Inflammatory macrophage (primary cell): ENCODE measurements around the gene PRPF39.
"Not testable (repeated sequence)": the region's sequence is repeated elsewhere in the genome, so short reads cannot be mapped to it uniquely, and the experiment has no call there.

Experiments used
- DNase-seq, 2 donors: peaks; one replicate each; pipeline ENCODE4 v3.0.0-alpha.2; 2020 to 2022
- total RNA-seq, 18 experiments: gene quantifications; one replicate each; lab custom pipeline; 2026; ENCODE audit warnings: mixed read lengths in 6 of 18, inconsistent platforms in 2 of 18; lab: John Stamatoyannopoulos, UW

Gene PRPF39
- 17.1 to 44.7 (median 25.5) reads per million in 18 experiments for total RNA-seq

GRCh38 chr14:45083976-45084722, at the start of gene PRPF39:
Gene PRPF39, plus strand, starts transcription at chr14:45084116. Its CDS starts 11,124 bp downstream, at chr14:45095240.
- peak; percentile 93 to 96 for DNase-seq

DNA sequence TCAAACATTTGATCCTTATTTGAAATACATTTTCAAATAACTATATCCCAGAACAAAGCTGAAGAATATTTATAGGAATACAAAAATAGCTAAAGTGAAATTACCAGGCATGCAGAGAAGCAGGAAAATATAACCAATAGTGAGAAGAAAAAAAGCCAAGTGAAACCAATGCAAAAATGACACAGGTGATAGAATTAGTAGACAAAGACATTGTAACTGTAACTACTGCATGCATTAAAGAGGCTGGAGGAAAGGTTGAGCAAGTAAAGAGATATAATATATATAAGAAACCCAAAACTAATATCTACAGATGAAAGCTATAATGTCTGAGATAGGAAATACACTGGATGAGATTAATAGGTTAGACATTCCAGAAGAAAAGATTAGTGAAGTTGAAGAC, 49.2 kb upstream of the PRPF39 start:
- DNase-seq, result no peak

DNA sequence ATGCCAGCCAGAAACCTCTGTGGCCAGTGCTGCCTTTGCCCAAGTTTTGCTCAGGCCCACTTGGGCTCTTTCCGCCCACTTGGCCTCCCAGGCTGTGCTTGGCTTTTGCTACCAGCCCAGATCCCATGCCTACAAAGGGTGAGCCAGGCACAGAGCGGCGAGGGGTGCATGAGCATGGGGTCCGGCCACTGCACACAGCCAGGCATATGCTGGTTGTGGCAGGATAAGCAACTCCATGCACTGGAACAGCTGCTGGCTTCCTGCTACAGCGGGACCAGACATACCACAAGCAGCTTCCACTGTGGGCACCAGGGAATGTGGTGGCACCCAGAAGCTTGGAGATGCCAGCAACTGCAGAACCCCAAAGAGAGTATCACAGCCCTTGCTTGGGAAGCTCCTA, 45.7 kb upstream of the PRPF39 start:
- DNase-seq, result no peak

DNA sequence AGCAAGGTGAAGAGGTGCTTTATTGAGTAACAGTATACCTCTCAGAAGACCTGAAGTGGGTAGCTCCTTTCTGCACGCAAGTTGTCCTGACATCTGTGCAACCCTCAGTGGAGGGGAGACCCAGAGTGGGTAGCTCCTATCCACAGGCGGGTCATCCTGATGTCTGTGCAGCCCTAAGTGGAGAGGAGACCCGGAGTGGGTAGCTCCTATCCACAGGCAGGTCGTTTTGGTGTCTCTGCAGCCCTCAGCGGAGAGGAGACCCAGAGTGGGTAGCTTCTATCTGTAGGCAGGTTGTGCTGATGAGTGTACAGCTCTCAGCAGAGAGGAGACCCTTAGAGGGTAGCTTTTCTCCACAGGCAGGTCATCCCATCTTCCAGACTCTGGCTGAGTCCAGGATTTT, 45.1 kb upstream of the PRPF39 start:
- no peak for DNase-seq

DNA sequence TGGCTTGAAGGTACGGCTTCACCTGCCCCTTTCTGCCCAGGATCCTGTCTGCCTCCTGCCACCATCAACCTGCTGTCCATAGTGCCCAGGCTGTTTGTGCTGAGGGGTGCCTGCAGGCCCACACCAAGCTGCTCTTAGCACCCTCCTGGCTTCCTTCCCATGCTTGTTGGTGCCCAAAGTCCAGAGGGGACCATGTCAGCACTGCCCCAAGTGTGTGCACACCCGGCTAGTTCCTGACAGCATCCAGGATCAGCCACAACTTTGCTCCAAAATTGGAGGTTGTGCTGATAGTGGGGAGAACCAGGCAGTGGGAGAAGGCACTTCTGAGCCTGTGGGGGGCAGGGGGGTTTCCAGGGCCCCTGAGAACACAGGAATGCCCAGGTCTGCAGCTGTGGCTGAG, 44.5 kb upstream of the PRPF39 start:
- no peak for DNase-seq

- no peak for DNase-seq
These were observed 42.3 kb upstream of the PRPF39 start for GRCh38 chr14:45041641-45042040.

- DNase-seq, result no peak
These were observed 39.3 kb upstream of the PRPF39 start for GRCh38 chr14:45044638-45045037.

- no peak for DNase-seq
These were observed 35.5 kb upstream of the PRPF39 start for GRCh38 chr14:45048385-45048784.

- DNase-seq, result no peak
These were observed 32.7 kb upstream of the PRPF39 start for GRCh38 chr14:45051180-45051579.

DNA sequence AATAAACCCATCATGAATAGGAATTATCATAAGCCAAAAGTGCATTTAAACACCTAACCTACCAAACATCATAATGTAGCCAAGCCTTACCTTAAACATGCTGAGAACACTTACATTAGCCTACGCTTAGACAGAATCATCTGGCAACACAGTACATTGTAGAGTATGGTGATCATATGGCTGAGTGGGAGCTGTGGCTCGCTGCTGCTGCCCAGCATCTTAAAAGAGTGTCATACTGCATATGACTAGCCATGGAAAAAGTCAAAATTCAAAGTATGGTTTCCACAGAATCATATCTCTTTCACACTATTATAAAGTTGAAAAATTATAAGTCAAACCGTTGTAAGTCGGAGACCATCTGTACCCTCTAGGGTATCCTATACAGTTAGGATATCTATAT, 32.0 kb upstream of the PRPF39 start:
- no peak for DNase-seq

DNA sequence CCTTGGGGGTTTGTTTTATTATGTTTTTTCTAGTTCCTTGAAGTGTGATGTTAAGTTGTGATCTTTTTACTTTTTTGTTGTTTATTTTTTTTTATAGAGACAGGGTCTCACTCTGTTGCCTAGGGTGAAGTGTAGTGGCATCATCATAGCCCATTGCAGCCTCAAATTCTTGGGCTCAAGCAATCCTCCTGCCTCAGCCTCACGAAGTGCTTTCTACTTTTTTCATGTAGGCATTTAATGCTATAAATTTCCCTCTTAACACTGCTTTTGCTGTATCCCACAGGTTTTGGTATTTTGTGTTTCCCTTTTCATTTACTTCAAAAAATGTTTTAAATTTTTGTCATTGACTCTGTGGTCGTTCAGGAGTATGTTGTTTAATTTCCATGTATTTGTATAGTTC, 26.6 kb upstream of the PRPF39 start:
- DNase-seq, result no peak

DNA sequence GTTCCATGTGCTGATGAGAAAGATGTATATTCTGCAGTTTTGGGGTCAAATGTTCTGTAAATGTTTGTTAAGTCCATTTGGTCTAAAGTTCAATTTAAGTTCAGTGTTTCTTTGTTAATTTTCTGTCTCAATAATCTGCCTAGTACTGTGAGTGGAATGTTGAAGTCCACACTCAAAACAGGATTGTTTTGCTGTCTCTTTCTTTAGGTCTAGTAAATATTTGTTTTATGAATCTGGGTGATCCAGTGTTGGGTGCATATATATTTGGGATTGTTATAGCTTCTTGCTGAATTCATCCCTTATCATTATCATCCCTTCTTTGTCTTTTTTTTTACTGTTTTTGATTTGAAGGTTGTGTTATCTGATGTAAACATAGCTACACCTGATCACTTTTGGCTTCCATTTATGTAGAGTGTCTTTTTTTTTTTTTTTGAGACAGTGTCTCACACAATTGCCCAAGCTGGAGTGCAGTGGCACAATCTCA, 26.0 kb upstream of the PRPF39 start:
- no peak for DNase-seq

DNA sequence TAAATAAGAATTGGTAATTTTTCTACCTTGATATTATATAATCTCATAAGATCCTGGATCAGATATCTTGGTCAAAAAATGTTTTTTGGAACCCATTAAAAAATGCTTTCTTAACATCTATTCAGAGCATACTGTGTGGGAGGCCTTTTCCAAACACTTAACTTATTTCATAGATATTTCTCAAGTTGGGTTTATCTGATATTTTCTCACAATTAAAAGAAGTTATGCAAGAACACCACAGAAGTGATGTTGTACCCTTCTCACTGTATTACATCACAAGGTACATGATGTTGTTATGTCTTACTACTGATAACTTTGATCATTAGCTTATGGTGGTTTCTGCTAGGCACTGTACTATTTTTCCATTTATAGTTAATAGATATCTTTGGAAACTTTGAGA, 23.4 kb upstream of the PRPF39 start:
- peak in 1 of 2 donors; percentile 2 for DNase-seq

GRCh38 chr14:45065540-45065939, 18.4 kb upstream of the PRPF39 start:
- DNase-seq, result no peak

GRCh38 chr14:45065956-45066355, 18.0 kb upstream of the PRPF39 start:
- no peak for DNase-seq

DNA sequence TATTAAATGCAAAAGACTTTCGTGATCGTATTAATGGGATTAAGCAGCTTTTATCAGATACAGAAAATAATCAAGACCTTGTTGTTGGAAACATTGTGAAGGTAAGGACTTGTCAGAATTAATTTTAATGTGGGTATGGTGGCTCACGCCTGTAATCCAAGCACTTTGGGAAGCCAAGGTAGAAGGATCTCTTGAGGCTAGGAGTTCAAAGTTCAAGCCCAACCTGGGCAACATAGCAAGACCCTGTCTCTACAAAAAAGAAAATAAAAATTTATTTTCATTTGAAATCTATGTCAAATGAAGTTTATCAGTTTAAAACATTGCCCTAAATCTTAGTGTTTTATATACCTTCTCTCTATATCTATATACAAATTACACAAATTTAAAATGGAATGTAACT, 17.2 kb upstream of the PRPF39 start:
- no peak for DNase-seq

DNA sequence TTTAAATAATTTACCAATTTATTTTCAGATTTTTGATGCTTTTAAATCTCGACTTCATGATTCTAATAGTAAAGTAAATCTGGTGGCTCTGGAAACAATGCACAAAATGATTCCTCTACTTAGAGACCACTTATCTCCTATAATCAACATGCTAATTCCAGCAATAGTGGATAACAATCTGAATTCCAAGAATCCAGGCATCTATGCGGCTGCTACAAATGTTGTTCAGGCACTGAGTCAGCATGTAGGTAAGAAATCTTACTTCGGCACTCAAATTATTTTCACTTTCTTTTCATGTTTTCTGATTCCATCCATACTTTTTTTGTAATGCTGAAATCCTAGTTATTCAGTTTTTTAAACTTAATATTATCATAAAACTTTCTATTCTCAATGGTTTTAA, 15.5 kb upstream of the PRPF39 start:
- DNase-seq, result no peak

DNA sequence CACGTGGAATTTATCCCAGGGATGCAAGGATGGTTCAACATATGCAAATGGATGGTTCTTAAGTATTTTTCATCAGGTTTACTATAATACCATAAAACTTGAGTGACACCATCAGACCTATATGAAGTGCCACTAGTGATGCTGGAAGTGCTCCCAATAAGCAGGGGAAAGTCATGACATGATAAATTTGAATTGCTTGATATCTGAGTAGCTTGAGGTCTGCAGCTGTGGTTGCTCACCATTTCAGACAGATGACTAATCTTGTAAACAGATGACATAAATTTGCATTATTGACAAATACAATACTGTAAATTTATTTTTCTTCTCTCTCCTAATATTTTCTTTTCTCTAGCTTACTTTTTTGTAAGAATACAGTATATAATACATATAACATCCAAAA, 13.7 kb upstream of the PRPF39 start:
- DNase-seq, result no peak

DNA sequence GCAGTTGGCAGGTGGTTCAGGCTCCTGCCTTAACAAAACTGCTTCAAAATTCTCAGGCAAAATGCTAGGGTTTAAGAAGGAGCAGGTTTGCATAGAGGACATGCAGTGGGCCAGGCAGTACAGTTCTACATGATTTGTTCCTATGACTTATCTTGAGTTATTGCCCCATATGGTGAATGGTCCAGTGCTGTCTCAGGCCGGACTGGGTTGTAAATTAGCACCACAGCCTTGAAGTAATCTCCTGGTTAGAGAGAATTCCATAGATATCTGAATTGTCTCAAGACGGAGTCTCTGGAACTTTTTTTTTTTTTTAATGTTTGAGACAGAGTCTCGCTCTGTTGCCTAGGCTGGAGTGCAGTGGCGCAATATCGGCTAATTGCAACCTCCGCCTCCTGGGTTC, 11.8 kb upstream of the PRPF39 start:
- DNase-seq, result no peak

DNA sequence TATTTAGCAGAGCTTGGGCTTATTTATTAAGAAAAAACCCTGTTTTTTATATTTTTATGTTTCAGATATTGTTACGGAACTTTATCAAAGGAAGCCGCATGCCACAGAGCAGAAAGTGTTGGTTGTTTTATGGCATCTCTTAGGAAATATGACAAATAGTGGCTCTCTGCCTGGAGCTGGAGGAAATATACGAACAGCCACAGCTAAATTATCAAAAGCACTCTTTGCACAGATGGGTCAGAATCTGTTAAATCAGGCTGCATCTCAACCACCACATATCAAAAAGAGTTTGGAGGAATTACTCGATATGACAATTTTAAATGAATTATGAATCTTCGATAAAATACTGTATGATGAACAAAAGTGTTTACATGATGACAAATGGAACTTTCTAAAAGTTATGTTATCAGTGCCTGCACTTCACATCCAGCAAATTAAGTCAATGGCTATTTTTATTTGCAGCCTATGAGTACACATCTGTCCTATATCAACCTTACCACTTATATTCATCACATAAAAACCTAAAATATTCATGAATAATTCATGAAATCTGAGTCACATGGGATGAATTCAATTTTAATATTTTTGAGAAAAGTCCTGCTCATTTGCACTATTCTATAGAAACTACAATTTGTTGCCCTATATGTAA, 10.6 kb upstream of the PRPF39 start:
- no peak for DNase-seq

GRCh38 chr14:45078323-45078722, 5.6 kb upstream of the PRPF39 start:
- no peak for DNase-seq

- not testable (repeated sequence) for DNase-seq
These were observed 3.4 kb upstream of the PRPF39 start for GRCh38 chr14:45080416-45080968.

GRCh38 chr14:45081096-45081495, 2.8 kb upstream of the PRPF39 start:
- DNase-seq, result not testable (repeated sequence)

- no peak for DNase-seq
These were observed 1.5 kb upstream of the PRPF39 start for GRCh38 chr14:45082420-45082819.
